Endothelial cell of umbilical vein (primary cell): ENCODE results near the gene GYS1. TPM values are rescaled to one million over a fixed set of nuclear protein-coding genes. Genes with fewer than 3 reads are reported as not detected.

ENCODE experiments used
- BruUV-seq: library from RNA; stranded (reverse); fragments of 400-500 nt; replicated peaks from 2 replicates; lab custom pipeline; 2021; lab: Mats Ljungman, UMichigan
- CTCF ChIA-PET: fragments of 300-600, 350-600 bp; sonication (Branson Sonifier 250); formaldehyde crosslinking; loops from one replicate; lab custom pipeline; 2021; ENCODE audit warnings: antibody characterized with exemption, inconsistent platforms; lab: Charles Lee
- POLR2A ChIA-PET: fragments of 300-600, 350-600 bp; sonication (Branson Sonifier 250); formaldehyde crosslinking; loops from one replicate; lab custom pipeline; 2021; ENCODE audit warnings: antibody characterized with exemption, inconsistent platforms; lab: Charles Lee
- DNase-seq: peaks from one replicate; pipeline ENCODE4 v3.0.0-alpha.2; 2011; ENCODE audit warnings: low read depth, low spot score
- FAIRE-seq: peaks from 2 replicates; lab custom pipeline; 2011; peaks lifted over from hg19 to GRCh38; lab: Jason Lieb, UNC
- H2AFZ ChIP-seq: 2 replicates; pipeline ENCODE4 v1.6.0; 2012; ENCODE audit warnings: low read depth, low read length, control low read depth, inconsistent platforms
- H3K27ac ChIP-seq: 2 replicates; pipeline ENCODE4 v1.5.1; 2011; ENCODE audit warnings: low read depth, mild to moderate bottlenecking, control low read depth, low read length, moderate library complexity; ENCODE audit not compliant: insufficient read depth
- H3K27me3 ChIP-seq, 2 experiments: 2 replicates each; pipeline versions ENCODE4 v1.6.0 to v1.6.1; 2011; ENCODE audit warnings: low read length in 2 of 2, mixed read lengths in 1 of 2; ENCODE audit not compliant: control insufficient read depth in 2 of 2, insufficient read depth in 2 of 2
- H3K36me3 ChIP-seq, 2 experiments: 2 replicates in 1 of 2; 3 replicates in 1 of 2; pipeline ENCODE4 v1.5.1; 2011; ENCODE audit warnings: low read length in 2 of 2, mild to moderate bottlenecking in 1 of 2, moderate library complexity in 1 of 2; ENCODE audit not compliant: control insufficient read depth in 2 of 2, insufficient read depth in 2 of 2; ENCODE audit errors: extremely low read depth in 1 of 2
- H3K4me1 ChIP-seq: 3 replicates; pipeline ENCODE4 v1.5.1; 2011; ENCODE audit warnings: mild to moderate bottlenecking, low read length; ENCODE audit not compliant: control insufficient read depth, insufficient read depth; ENCODE audit errors: extremely low read depth
- H3K4me2 ChIP-seq: 2 replicates; pipeline ENCODE4 v1.6.1; 2011; ENCODE audit warnings: low read length, control low read depth, mixed read lengths; ENCODE audit not compliant: insufficient read depth
- H3K4me3 ChIP-seq, 3 experiments: fragments of 200-600 bp in 1 of 3; sonication (generic), shearing (Covaris generic) in 1 of 3; replicated peaks in 1 of 3; 2 replicates each; pipeline ENCODE4 v1.5.1; 2011 to 2016; ENCODE audit warnings: control low read depth in 3 of 3, low read length in 3 of 3, mild to moderate bottlenecking in 2 of 3, inconsistent platforms in 1 of 3, low read depth in 1 of 3, moderate library complexity in 1 of 3; ENCODE audit not compliant: insufficient read depth in 1 of 3
- H3K79me2 ChIP-seq: 2 replicates; pipeline ENCODE4 v1.6.0; 2012; ENCODE audit warnings: low read length, inconsistent platforms; ENCODE audit not compliant: control insufficient read depth, insufficient read depth
- H3K9ac ChIP-seq: replicated peaks from 2 replicates; pipeline ENCODE3; 2011; ENCODE audit warnings: low read length, control low read depth; ENCODE audit not compliant: insufficient read depth; ENCODE audit errors: extremely low read depth
- H3K9me1 ChIP-seq: replicated peaks from 3 replicates; pipeline ENCODE4 v1.6.0; 2011; ENCODE audit warnings: mild to moderate bottlenecking, low read length; ENCODE audit not compliant: control insufficient read depth, insufficient read depth; ENCODE audit errors: extremely low read depth
- H3K9me3 ChIP-seq: replicated peaks from 2 replicates; pipeline ENCODE4 v1.5.1; 2012; ENCODE audit warnings: low read length, inconsistent platforms; ENCODE audit not compliant: control insufficient read depth, insufficient read depth
- H4K20me1 ChIP-seq: replicated peaks from 2 replicates; pipeline ENCODE3; 2011; ENCODE audit warnings: mild to moderate bottlenecking, low read length; ENCODE audit not compliant: control insufficient read depth, insufficient read depth; ENCODE audit errors: extremely low read depth
- EZH2 ChIP-seq: IDR thresholded peaks from 2 replicates; pipeline ENCODE4 v1.6.1; 2012; ENCODE audit warnings: borderline replicate concordance, low read depth, mild to moderate bottlenecking, moderate library complexity, low read length, inconsistent platforms; ENCODE audit not compliant: severe bottlenecking
- FOS ChIP-seq: IDR thresholded peaks from 2 replicates; pipeline ENCODE4 v1.6.1; 2011; ENCODE audit warnings: mild to moderate bottlenecking, low read length, moderate library complexity, borderline replicate concordance; ENCODE audit not compliant: insufficient read depth
- GATA2 ChIP-seq: IDR thresholded peaks from 2 replicates; pipeline ENCODE4 v1.7.0; 2011; ENCODE audit warnings: low read depth, mild to moderate bottlenecking, moderate library complexity, mixed read lengths, low read length; ENCODE audit not compliant: insufficient read length, insufficient read depth
- JUN ChIP-seq: IDR thresholded peaks from 2 replicates; pipeline ENCODE4 v1.6.1; 2011; ENCODE audit warnings: borderline replicate concordance, low read depth; ENCODE audit not compliant: insufficient read length, insufficient read depth
- MYC ChIP-seq: IDR thresholded peaks from one replicate; pipeline ENCODE4 v1.6.1; 2011; ENCODE audit warnings: mild to moderate bottlenecking, low read depth, low read length
- POLR2A ChIP-seq: IDR thresholded peaks from 2 replicates; pipeline ENCODE4 v1.6.1; 2012; ENCODE audit warnings: low read depth, mild to moderate bottlenecking, control low read depth, low read length
- POLR2AphosphoS5 ChIP-seq: IDR thresholded peaks from 2 replicates; pipeline ENCODE4 v1.6.1; 2012; ENCODE audit warnings: low read depth, mild to moderate bottlenecking, control low read depth, low read length, moderate library complexity; ENCODE audit not compliant: insufficient read depth
- dilution Hi-C: fragments of 300-500 bp; cut with MboI; formaldehyde crosslinking; loops from one replicate; pipeline ENCODE4 v1.15.0; 2019; ENCODE audit warnings: low sequenced_read_pairs; ENCODE audit not compliant: extremely low pct_ligation_motif_present
- intact Hi-C: fragments of 100-400 bp; cut with micrococcal nuclease; formaldehyde crosslinking; loops from one replicate; pipeline ENCODE4 v1.10.0; 2022
- polyA plus RNA-seq, 4 experiments: library from polyadenylated mRNA; depleted of rRNA in 3 of 4; stranded (reverse) in 3 of 4; unstranded in 1 of 4; fragments of >200 nt; gene quantifications; 2 replicates each; pipeline versions ENCODE4 v1.2.1 to v1.2.3, GENCODE V29; 2011 to 2012; ENCODE audit warnings: missing spikeins in 1 of 4
- total RNA-seq: library from RNA; stranded (reverse); gene quantifications from 2 replicates; pipeline ENCODE4 v1.2.3, GENCODE V29; 2021
- TF ChIP-seq, protein P1 (sequence below): IDR thresholded peaks from 2 replicates; pipeline ENCODE4 v1.6.1; 2011; ENCODE audit not compliant: insufficient read depth, insufficient read length
- TF ChIP-seq, protein P2 (sequence below), 2 donors: IDR thresholded peaks; 1 replicate in 1 of 2; 2 replicates in 1 of 2; pipeline ENCODE4 v1.5.1; 2011; ENCODE audit warnings: low read length in 2 of 2, mild to moderate bottlenecking in 2 of 2, moderate library complexity in 2 of 2, control low read depth in 1 of 2, inconsistent platforms in 1 of 2, low read depth in 1 of 2; ENCODE audit not compliant: insufficient read depth in 1 of 2; ENCODE audit errors: extremely low read depth in 1 of 2

Gene GYS1
- total and polyA plus RNA-seq, 2 donors (not counting 3 experiments of a cell fraction or from before 2014, with no cell fraction given) = 39.0 to 58.9 TPM

DNA sequence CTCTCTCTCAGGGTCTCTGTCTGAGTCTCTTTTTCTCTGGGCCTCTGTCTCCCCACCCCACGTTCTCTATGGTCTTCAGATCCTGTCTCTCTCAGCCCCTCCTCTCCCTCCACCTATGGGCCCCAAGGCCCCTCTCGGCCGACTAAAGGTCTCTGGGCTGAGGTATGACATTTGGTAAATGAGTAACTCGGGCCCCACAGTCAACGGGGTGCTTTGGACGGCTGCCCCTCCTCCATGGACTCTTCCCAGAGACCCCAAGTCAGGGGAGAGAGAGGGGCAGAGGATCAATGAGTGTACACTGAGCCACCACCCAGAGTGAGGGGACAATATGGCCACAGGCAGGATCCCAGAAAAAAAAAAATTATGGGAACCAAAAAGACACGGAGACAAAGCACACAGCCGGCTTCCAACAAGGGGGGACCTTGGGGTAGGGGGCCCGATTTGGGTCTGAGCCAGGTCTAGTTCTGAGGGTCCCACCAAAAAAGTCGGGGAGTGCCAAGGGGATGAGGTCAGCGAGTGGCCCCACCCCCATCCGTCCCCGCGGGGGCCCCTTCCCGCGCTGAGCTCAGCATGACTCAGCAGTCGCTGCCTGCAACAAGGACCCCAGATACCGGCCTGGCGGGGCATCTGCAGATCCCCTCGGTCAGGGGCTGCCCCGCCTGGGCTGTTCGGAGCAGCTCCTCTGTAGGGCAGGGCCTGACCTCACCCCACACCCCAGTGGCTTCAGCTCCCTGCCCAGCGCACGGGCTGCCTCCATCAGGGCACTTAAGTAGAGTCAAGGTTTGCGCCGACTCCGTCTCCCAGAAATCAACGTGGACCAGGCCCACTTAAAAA is 29.5 kb downstream of the GYS1 start:
- peaks cover 3 to 4% of the 10 kb centered on the region in 2 experiments for H3K36me3 ChIP-seq
- intact Hi-C loops = loop anchor here (2.0 kb wide), 2 partner anchors 63 to 91 kb away; partner anchors contain the start of genes NUCB1 and PPP1R15A
- peak; percentile 73 for DNase-seq
- dilution Hi-C loops = no loop called here
- ChIA-PET POLR2A (interaction anchor here (1.1 to 1.7 kb wide), 3 partner anchors 9 to 92 kb away, joined by 4 to 9 read pairs (median 4); partner anchors contain the start of genes BAX and PPP1R15A), CTCF (interaction anchor here (0.6 to 1.0 kb wide), 3 partner anchors 11 to 128 kb away, joined by 3 read pairs; partner anchors contain the start of gene HSD17B14)
- no peaks in the 10 kb centered on the region for H3K9me1 ChIP-seq
- no peak overlapping the region for H3K4me3 ChIP-seq
- H3K4me2 ChIP-seq = peak overlapping the region; percentile 27
- TF ChIP-seq POLR2AphosphoS5 (peak; percentile 84), EZH2 (no peak), JUN (peak; percentile 46), POLR2A (peak; percentile 58), FOS (peak; percentile 86), MYC (no peak), GATA2 (no peak)
- TF ChIP-seq, protein P1, sequence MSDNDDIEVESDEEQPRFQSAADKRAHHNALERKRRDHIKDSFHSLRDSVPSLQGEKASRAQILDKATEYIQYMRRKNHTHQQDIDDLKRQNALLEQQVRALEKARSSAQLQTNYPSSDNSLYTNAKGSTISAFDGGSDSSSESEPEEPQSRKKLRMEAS = no peak
- TF ChIP-seq, protein P2, sequence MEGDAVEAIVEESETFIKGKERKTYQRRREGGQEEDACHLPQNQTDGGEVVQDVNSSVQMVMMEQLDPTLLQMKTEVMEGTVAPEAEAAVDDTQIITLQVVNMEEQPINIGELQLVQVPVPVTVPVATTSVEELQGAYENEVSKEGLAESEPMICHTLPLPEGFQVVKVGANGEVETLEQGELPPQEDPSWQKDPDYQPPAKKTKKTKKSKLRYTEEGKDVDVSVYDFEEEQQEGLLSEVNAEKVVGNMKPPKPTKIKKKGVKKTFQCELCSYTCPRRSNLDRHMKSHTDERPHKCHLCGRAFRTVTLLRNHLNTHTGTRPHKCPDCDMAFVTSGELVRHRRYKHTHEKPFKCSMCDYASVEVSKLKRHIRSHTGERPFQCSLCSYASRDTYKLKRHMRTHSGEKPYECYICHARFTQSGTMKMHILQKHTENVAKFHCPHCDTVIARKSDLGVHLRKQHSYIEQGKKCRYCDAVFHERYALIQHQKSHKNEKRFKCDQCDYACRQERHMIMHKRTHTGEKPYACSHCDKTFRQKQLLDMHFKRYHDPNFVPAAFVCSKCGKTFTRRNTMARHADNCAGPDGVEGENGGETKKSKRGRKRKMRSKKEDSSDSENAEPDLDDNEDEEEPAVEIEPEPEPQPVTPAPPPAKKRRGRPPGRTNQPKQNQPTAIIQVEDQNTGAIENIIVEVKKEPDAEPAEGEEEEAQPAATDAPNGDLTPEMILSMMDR (IDR thresholded peaks at IDR 0.05; ENCODE audit: extremely low read depth in 1 of 2, insufficient read depth in 1 of 2, low read depth in 1 of 2, low read length in 2 of 2) = no peak
- peaks cover 16% of the 10 kb centered on the region for H3K79me2 ChIP-seq
- H3K27me3 ChIP-seq = no peaks in the 10 kb centered on the region
- H3K9me3 ChIP-seq = no peaks in the 10 kb centered on the region
- peaks cover 25% of the 10 kb centered on the region for H3K4me1 ChIP-seq
- H2AFZ ChIP-seq = peak overlapping the region; percentile 37
- FAIRE-seq = peak; percentile 87
- BruUV-seq = no TSS peak
- H3K9ac ChIP-seq = peak overlapping the region; percentile 63
- peak overlapping the region; percentile 97 for H3K27ac ChIP-seq
- H4K20me1 ChIP-seq = peaks cover 3% of the 10 kb centered on the region
